ENCODE measurements around the gene XPA.

- TF ChIP-seq GATA2 (IDR thresholded peaks at IDR 0.05; ENCODE audit: low read depth, low read length) = no peak
- TF ChIP-seq GATA3 (IDR thresholded peaks at IDR 0.05; ENCODE audit: low read depth, low read length) = no peak
These were observed 23.2 kb downstream of the XPA start for GRCh38 chr9:97673922-97674321.
